HL-60 (cell line): ENCODE results near the gene MND1.

Source experiments
- DNase-seq, 2 experiments: peaks; one replicate each; pipeline ENCODE4 v3.0.0-alpha.2; 2010 to 2020; ENCODE audit warnings: low read depth in 1 of 2, low spot score in 1 of 2
- H3K27ac ChIP-seq: fragments of 250-450 bp; sonication (Bioruptor Pico); replicated peaks from 2 replicates; pipeline ENCODE4 v1.5.1; 2020; ENCODE audit warnings: mild to moderate bottlenecking, moderate library complexity
- H3K27me3 ChIP-seq: fragments of 250-450 bp; sonication (Bioruptor Pico); 2 replicates; pipeline ENCODE4 v1.5.1; 2021; ENCODE audit warnings: mild to moderate bottlenecking, moderate library complexity; ENCODE audit not compliant: insufficient read depth, poor library complexity, severe bottlenecking
- H3K4me3 ChIP-seq: replicated peaks from 2 replicates; pipeline ENCODE4 v1.5.1; 2011; ENCODE audit warnings: mild to moderate bottlenecking, control low read depth, low read length; ENCODE audit not compliant: insufficient read depth
- CTCF ChIP-seq: IDR thresholded peaks from one replicate; pipeline ENCODE4 v1.5.1; 2011; ENCODE audit warnings: low read length, control low read depth, inconsistent platforms; ENCODE audit not compliant: insufficient read depth
- GABPA ChIP-seq: IDR thresholded peaks from 2 replicates; pipeline ENCODE4 v1.6.1; 2012; ENCODE audit warnings: low read depth
- POLR2AphosphoS5 ChIP-seq: IDR thresholded peaks from 2 replicates; pipeline ENCODE4 v1.6.1; 2012; ENCODE audit warnings: low read depth
- REST ChIP-seq: IDR thresholded peaks from 2 replicates; pipeline ENCODE4 v1.6.1; 2012; ENCODE audit warnings: low read depth; ENCODE audit not compliant: insufficient replicate concordance
- SPI1 ChIP-seq: IDR thresholded peaks from 2 replicates; pipeline ENCODE4 v1.6.1; 2012; ENCODE audit warnings: low read depth, mild to moderate bottlenecking, borderline replicate concordance

MND1 gene

DNA sequence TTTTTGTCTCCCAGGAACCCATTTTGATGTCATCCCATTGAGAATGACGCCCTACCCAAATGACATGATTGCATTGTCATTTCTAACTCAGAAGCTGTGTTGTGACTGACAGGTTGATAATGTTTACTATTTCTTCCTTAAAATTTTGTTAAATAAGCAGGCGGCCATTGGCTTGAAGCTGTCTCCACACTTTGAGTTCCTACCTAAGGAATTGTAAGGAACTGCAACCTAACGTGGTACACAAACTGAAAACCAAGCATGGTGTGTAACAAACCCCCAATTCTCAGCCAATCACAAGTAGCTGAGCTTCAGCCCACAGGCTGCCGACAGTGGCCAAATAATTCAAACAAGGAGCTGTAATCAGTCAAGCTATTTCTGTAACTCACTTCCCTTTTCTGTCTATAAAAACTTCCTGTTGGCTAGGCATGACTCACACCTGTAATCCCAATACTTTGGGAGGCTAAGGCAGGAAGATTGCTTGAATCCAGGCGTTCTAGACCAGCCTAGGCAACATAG is 2.9 kb upstream of the MND1 start:
- H3K27me3 ChIP-seq = no peaks in the 10 kb centered on the region
- TF ChIP-seq SPI1 = peak; percentile 97
- TF ChIP-seq CTCF = no peak
- peak in 1 of 2 experiments; percentile 63 for DNase-seq
- H3K27ac ChIP-seq = no peak overlapping the region
- no peak overlapping the region for H3K4me3 ChIP-seq

DNA sequence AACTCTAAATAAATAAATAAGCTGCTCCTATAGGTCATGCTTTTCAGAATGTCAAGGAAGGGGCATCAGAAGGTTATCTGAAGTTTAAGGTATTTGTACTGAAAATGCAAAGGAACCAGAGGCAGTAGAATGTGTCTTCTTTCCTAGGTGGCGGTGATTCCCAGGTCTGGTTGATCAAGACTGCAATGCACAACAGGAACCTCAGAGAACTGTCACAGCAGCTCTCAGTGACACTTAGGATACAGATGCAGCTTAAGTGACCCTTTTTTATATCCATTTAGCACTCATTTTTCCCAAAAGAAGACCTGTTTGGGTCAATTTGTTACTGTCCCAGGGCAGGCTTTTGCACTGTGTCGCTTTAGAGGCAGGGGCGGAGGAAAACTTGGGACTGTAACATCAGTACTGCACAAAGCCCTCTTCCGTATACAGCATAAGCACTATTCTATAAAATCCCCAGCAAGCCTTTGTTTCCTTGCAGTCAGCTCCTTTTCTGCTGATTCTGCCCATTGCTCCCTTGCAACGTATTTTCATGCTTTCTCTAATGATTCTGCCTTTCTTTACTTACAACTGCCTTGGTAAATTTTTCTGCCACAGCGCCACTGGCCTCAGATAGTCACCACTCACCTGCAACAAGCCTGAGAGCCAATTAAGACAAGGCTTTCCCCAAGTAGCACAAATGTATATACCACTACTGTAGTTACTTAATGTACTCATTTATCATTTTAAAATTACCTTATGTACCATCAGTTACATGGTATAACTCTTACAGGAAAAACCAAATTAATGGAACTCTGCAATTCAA is 1.5 kb upstream of the MND1 start:
- H3K27ac ChIP-seq = no peak overlapping the region
- TF ChIP-seq POLR2AphosphoS5 = no peak
- no peak for TF ChIP-seq SPI1
- no peak for TF ChIP-seq CTCF
- TF ChIP-seq GABPA = no peak
- TF ChIP-seq REST = no peak
- DNase-seq = no peak
- H3K4me3 ChIP-seq = no peak overlapping the region
- H3K27me3 ChIP-seq = no peaks in the 10 kb centered on the region

- TF ChIP-seq POLR2AphosphoS5 = peak; percentile 33; the same call in 1 of the 2 replicates
- TF ChIP-seq REST = no peak
- peak; percentile 35 to 70 for DNase-seq
- Histone ChIP-seq H3K4me3 (peak overlapping the region; percentile 63), H3K27ac (peak overlapping the region; percentile 96), H3K27me3 (no peaks in the 10 kb centered on the region)
These were observed 809 bp downstream of the MND1 start for GRCh38 chr4:153345012-153345981.

DNA sequence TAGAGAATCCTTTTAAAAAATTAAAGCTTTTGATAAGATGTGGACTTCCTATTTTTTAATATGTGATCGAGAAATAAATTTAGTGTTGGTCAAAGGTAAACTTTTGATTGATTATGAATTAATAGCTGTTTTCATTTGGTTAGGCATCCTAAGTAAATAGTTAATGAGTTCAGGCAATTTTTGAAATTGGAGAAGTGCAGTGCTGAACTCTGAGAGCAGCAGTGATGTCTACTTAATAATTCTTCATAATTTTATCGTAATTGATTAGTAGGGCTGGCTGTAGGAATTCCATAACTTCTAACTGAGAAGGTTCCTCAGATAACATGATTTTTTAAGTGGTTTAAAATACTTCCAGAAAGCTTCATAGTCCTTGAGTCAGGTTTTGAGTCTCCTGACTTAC is 1.5 kb downstream of the MND1 start:
- TF ChIP-seq SPI1 = peak; percentile 56
- no peak for TF ChIP-seq POLR2AphosphoS5
- H3K27me3 ChIP-seq = no peaks in the 10 kb centered on the region
- DNase-seq = no peak
- peak overlapping the region; percentile 96 for H3K27ac ChIP-seq
- H3K4me3 ChIP-seq = peak overlapping the region; percentile 63
